ENCODE data around the gene ADGRA3. TPM values are rescaled to one million over a fixed set of nuclear protein-coding genes. Genes with fewer than 3 reads are reported as not detected.

Gene ADGRA3
- total RNA-seq, 4 donors from 2014 or later, result 19.6 to 58.2 (median 35.1) TPM

- Histone ChIP-seq H3K27me3 (no peaks in the 10 kb centered on the region), H3K4me3 (no peak overlapping the region), H3K36me3 (no peaks in the 10 kb centered on the region), H3K4me1 (no peaks in the 10 kb centered on the region), H3K9me3 (no peaks in the 10 kb centered on the region), H3K27ac (no peak overlapping the region)
- TF ChIP-seq POLR2A (IDR thresholded peaks at IDR 0.05), result no peak
- no peak for TF ChIP-seq CTCF (IDR thresholded peaks at IDR 0.05)
- no peak for DNase-seq
Measured at GRCh38 chr4:22462688-22463087, 53.2 kb downstream of the ADGRA3 start.

- DNase-seq, result no peak
- H3K36me3 ChIP-seq, result no peaks in the 10 kb centered on the region
- no peaks in the 10 kb centered on the region for H3K4me1 ChIP-seq
- TF ChIP-seq POLR2A (IDR thresholded peaks at IDR 0.05) (no peak), CTCF (IDR thresholded peaks at IDR 0.05) (no peak)
- no peak overlapping the region for H3K4me3 ChIP-seq
- H3K9me3 ChIP-seq, result peaks cover 0 to 3% (median 0%) of the 10 kb centered on the region in 4 donors
- no peaks in the 10 kb centered on the region for H3K27me3 ChIP-seq
- no peak overlapping the region for H3K27ac ChIP-seq
Measured at GRCh38 chr4:22460266-22460665, 55.6 kb downstream of the ADGRA3 start.

GRCh38 chr4:22458098-22458497 lies 57.8 kb downstream of the ADGRA3 start:
- TF ChIP-seq CTCF (IDR thresholded peaks at IDR 0.05) (no peak), POLR2A (IDR thresholded peaks at IDR 0.05) (no peak)
- H3K27me3 ChIP-seq, result no peaks in the 10 kb centered on the region
- no peaks in the 10 kb centered on the region for H3K36me3 ChIP-seq
- DNase-seq, result no peak
- H3K27ac ChIP-seq, result no peak overlapping the region
- no peaks in the 10 kb centered on the region for H3K4me1 ChIP-seq
- peaks cover 0 to 3% (median 0%) of the 10 kb centered on the region in 4 donors for H3K9me3 ChIP-seq
- H3K4me3 ChIP-seq, result no peak overlapping the region

- no peaks in the 10 kb centered on the region for H3K27me3 ChIP-seq
- no peak for DNase-seq
- TF ChIP-seq POLR2A (IDR thresholded peaks at IDR 0.05) (no peak), CTCF (IDR thresholded peaks at IDR 0.05) (no peak)
- H3K4me1 ChIP-seq, result no peaks in the 10 kb centered on the region
- H3K9me3 ChIP-seq, result peaks cover 0 to 3% (median 0%) of the 10 kb centered on the region in 4 donors
- H3K27ac ChIP-seq, result no peak overlapping the region
- no peaks in the 10 kb centered on the region for H3K36me3 ChIP-seq
- no peak overlapping the region for H3K4me3 ChIP-seq
Measured at GRCh38 chr4:22457348-22457747, 58.5 kb downstream of the ADGRA3 start.

GRCh38 chr4:22456291-22456690 lies 59.6 kb downstream of the ADGRA3 start:
- no peaks in the 10 kb centered on the region for H3K4me1 ChIP-seq
- H3K27me3 ChIP-seq, result no peaks in the 10 kb centered on the region
- TF ChIP-seq CTCF (IDR thresholded peaks at IDR 0.05) (no peak), POLR2A (IDR thresholded peaks at IDR 0.05) (no peak)
- H3K27ac ChIP-seq, result no peak overlapping the region
- no peak overlapping the region for H3K4me3 ChIP-seq
- no peak for DNase-seq
- no peaks in the 10 kb centered on the region for H3K36me3 ChIP-seq
- H3K9me3 ChIP-seq, result peaks cover 0 to 3% (median 0%) of the 10 kb centered on the region in 4 donors

- TF ChIP-seq POLR2A (IDR thresholded peaks at IDR 0.05) (no peak), CTCF (IDR thresholded peaks at IDR 0.05) (no peak)
- Histone ChIP-seq H3K9me3 (peaks cover 0 to 3% (median 0%) of the 10 kb centered on the region in 4 donors), H3K27ac (no peak overlapping the region), H3K4me3 (no peak overlapping the region), H3K36me3 (no peaks in the 10 kb centered on the region), H3K27me3 (no peaks in the 10 kb centered on the region), H3K4me1 (no peaks in the 10 kb centered on the region)
- DNase-seq, result no peak
Measured at GRCh38 chr4:22454955-22455354, 60.9 kb downstream of the ADGRA3 start.
